ENCODE results near the gene HMGCS1. TPM values are rescaled to one million over a fixed set of nuclear protein-coding genes. Genes with fewer than 3 reads are reported as not detected.
"Not testable (repeated sequence)": the region's sequence is repeated elsewhere in the genome, so short reads cannot be mapped to it uniquely, and the experiment has no call there.

HMGCS1 gene
- total RNA-seq, 1 donor from 2014 or later, result 23.1 TPM

DNA sequence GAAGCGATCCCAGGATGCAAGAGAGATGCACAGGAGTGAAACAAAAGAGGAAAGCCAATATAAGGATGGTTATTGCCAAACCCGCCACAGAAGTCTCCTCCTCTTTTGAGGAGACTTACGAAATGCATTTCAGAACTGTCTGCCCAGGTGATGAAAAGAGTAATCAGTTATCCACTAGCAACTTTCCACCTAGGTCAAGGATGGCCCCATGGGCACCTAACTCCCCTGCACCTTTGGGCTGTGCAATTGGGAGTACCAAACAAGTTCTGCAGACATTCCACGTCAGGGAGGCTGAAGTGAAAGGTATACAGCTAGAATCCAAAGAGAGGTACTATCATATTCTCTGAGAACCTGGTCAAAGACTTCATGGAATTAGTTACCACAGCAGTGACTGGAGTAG lies 25.7 kb downstream of the HMGCS1 start:
- intact Hi-C loops (cut with DNase I), result no loop called here
- no peak for ATAC-seq
- DNase-seq (ENCODE audit: missing footprints), result no peak

DNA sequence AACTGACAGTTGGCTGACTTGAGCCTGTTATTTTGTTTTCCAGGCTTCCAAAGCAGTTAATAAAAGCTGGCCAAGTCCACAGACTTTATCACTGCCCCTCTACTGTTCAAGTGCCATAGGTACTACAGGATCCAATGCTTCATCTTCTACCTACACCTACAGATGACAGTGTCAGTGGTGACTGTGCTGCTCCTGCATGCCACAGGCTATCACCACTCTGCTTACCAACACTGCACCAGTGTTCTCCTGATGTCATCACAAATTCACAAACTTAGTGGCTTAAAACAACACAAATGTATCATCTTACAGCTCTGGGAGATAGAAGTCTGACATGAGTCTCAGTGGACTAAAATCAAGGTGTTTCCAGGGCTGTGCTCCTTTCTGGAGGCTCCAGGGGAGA lies 26.6 kb downstream of the HMGCS1 start:
- ATAC-seq, result no peak
- intact Hi-C loops (cut with DNase I), result no loop called here
- DNase-seq (ENCODE audit: missing footprints), result no peak

- ATAC-seq, result no peak
- no peak for DNase-seq (ENCODE audit: missing footprints)
- intact Hi-C loops (cut with DNase I), result no loop called here
These were observed 31.2 kb downstream of the HMGCS1 start for GRCh38 chr5:43281840-43282658.

GRCh38 chr5:43279548-43280274 lies 33.5 kb downstream of the HMGCS1 start:
- DNase-seq (ENCODE audit: missing footprints) (no peak), ATAC-seq (no peak)
- intact Hi-C loops (cut with DNase I), result no loop called here

DNA sequence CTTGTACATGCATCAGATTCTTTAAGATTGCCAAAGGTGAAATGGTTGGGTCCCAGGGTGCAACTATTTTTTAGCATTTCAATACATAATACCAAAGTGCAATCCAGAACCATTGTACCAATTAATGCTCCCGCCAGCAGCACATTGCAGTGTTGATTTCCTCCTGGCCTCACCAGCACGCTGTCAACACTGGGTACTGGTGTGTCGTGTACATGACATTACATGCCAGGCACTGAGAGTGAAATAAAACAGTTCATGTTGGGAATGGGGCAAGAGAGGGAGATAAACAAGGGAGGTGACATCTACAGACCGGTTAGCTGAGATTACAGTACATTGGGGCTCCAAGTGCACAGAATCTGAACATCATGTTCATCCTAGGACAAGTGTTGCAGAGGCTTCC lies 37.8 kb downstream of the HMGCS1 start:
- intact Hi-C loops (cut with DNase I), result no loop called here
- DNase-seq (ENCODE audit: missing footprints) (no peak), ATAC-seq (peak; percentile 97)

DNA sequence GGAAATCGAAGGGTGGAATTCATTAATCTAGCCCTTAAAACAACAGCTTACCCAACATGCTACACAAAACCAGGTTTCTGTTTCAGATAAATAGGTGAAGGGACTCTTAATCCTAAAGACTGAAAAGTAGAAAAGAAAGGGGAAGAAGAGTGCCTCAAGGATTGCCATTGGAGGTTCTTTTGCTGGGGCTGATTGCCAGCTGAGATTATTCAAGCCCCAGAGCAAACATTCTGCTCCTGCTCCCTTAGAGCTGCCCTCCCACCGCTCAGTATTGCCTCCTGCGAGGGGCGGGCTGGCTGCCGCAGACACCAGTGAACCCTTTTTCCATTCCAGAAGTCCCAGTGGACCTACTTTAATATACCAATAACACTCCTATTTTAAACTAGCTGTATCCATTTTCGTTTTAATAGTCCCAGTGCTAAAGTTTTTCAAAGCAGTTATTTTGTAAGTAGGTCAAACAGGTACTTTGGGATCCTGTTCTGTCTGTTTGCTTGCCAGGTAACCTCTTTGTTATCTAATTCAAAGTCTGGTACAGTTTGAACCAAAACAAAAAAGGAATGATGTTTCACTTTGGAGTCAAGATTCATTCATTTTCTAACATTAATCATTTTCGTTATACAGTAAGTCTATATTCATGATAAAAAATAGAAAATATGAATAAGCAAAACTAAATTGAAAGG lies 38.6 kb downstream of the HMGCS1 start:
- DNase-seq (ENCODE audit: missing footprints) (no peak), ATAC-seq (no peak)
- intact Hi-C loops (cut with DNase I), result no loop called here

- DNase-seq (ENCODE audit: missing footprints), result no peak
- ATAC-seq, result no peak
- intact Hi-C loops (cut with DNase I), result no loop called here
These were observed 39.7 kb downstream of the HMGCS1 start for GRCh38 chr5:43273552-43273951.

DNA sequence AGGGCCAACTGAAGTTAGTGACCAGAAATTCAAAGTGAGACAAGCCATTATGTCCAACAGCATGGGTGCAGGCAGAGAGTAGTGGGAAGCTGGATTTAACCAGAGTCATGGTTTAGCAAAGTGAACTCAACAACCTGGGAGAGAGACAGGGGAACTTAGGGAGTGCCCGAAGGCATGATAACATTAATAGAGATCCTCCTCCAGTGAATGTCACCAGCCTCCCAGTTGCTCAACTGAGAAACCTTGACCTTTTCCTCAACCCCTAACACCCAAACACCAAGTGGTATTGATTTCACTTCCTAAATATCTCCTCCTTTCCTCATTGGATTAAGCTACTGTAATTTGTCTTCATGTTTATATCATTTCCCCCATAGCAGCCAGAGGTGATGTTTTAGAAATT lies 42.6 kb downstream of the HMGCS1 start:
- intact Hi-C loops (cut with DNase I), result no loop called here
- no peak for DNase-seq (ENCODE audit: missing footprints)
- ATAC-seq, result no peak

- DNase-seq (ENCODE audit: missing footprints) (no peak), ATAC-seq (no peak)
- intact Hi-C loops (cut with DNase I), result no loop called here
These were observed 44.9 kb downstream of the HMGCS1 start for GRCh38 chr5:43268188-43268820.

- intact Hi-C loops (cut with DNase I); ATAC-seq; DNase-seq (ENCODE audit: missing footprints): not testable (repeated sequence)
These were observed 50.9 kb downstream of the HMGCS1 start for GRCh38 chr5:43262269-43262668.

DNA sequence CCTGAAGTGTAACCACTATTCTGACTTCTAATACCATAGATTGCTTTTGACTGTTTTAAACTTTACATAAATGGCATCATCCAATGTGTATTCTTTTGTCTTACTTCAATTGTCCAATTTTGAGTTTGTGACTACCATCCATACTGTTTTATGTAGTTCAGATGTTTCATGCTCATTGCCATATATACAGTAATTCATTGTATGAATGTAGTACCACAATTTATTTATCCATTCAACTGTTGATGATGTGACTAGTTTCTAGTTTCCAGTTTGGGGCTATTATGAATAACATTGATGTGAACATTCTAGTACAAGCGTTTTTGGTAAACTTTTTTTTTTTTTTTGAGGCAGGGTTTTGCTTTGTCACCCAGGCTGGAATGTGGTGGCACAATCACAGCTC lies 55.1 kb downstream of the HMGCS1 start:
- intact Hi-C loops (cut with DNase I), result no loop called here
- ATAC-seq, result no peak
- DNase-seq (ENCODE audit: missing footprints), result no peak

DNA sequence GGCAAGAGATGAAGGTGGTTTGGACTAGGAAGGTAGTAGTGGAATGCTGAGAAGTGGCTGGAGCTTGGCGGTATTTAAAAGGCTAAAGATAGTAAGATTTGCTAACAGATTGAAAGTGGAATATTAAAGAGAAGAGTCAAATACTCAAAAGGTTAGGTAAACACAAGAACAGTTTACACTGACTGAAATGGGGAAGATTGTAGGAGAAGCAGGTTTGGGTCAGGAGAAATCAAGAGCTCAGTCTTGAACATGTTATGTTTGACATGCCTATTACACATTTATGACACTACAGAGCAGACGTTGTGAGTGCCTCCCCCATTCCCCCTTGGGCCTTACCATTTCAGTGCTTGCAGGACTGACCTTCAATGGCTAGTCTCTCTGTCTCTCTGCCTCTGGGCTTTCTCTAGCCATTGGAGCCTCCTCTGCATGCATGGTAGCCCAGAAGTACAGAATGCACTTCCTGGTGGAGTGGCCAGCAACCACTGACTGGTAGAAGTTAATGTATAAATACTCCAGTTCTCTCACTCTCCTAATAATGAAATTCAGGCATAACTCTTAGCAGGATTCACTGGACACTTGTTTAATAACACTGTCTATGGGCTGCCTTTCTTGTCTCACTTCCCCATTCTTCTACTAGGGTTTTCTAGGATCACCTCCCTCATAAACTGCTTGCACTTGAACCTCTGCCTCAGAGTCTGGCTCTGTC lies 56.8 kb downstream of the HMGCS1 start:
- ATAC-seq (no peak), DNase-seq (ENCODE audit: missing footprints) (no peak)
- intact Hi-C loops (cut with DNase I), result no loop called here

DNA sequence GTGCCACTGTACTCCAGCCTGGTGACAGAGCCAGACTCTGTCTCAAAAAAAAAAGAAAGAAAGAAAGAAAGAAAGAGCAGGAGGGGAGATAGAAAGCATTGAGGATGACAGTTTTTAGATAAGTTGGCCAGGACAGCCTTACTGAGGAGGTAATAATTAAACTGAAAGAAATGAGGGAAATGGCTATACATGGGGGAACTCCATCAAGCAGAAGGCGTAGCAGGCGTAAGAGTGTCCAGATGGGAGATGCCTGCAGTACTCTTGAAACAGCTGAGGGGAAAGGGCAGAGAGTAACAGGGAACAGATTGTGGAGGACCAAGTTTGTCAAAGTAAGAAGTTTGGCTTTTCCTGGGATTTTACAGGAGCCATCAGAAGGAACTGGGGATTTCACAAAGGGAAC lies 57.5 kb downstream of the HMGCS1 start:
- intact Hi-C loops (cut with DNase I), result no loop called here
- ATAC-seq (no peak), DNase-seq (ENCODE audit: missing footprints) (no peak)

GRCh38 chr5:43251754-43252153 lies 61.5 kb downstream of the HMGCS1 start:
- ATAC-seq (no peak), DNase-seq (ENCODE audit: missing footprints) (no peak)
- intact Hi-C loops (cut with DNase I), result no loop called here

DNA sequence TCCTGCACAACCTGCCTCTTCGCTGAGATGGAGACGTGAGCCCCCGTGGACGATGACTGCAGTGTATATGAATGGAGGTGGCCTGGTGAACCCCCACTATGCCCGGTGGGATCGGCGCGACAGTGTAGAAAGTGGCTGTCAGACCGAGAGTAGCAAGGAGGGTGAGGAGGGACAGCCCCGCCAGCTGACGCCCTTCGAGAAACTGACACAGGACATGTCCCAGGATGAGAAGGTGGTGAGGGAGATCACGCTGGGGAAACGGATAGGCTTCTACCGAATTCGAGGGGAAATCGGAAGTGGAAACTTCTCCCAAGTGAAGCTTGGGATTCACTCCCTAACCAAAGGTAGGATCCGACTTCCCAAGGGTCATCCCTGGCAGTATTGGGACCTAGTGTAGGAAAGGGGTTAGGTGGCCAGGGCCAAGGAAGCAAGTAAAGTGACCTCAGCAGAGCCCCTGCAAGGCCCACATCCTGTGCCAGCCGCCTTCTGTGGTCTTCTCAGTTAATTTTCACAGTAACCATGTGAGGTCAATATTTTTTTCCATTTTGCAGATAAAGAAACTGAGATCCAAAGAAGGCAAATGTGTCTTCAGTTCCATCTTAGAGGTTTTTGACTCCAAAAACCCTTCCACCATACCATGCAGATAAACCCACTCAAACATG lies 67.4 kb downstream of the HMGCS1 start:
- ATAC-seq (no peak), DNase-seq (ENCODE audit: missing footprints) (no peak)
- intact Hi-C loops (cut with DNase I), result no loop called here

- intact Hi-C loops (cut with DNase I), result no loop called here
- no peak for ATAC-seq
These were observed 68.2 kb downstream of the HMGCS1 start for GRCh38 chr5:43244823-43245565.

DNA sequence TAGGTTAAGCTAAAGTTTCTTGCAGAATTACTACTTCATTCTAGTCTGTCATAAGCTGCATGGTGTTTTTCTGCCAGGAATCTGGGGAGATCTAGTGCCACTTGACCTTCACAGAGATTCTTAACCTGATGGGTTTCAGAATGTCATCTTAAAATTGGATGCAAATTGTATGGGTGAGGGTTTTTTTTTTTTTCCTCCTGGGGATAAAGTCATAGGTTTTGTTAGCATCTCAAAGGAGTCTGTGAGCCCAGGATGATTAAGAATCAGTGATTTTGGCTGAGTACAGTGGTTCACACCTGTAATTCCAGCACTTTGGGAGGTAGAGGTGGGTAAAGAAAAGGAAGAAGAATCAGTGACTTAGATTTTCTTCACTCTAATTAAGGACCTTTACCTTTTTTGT lies 69.9 kb downstream of the HMGCS1 start:
- no peak for ATAC-seq
- no peak for DNase-seq (ENCODE audit: missing footprints)
- intact Hi-C loops (cut with DNase I), result no loop called here

More at GRCh38 chr5:43244823-43245565, 68.2 kb downstream of the HMGCS1 start:
- no peak for DNase-seq (ENCODE audit: missing footprints)

DNA sequence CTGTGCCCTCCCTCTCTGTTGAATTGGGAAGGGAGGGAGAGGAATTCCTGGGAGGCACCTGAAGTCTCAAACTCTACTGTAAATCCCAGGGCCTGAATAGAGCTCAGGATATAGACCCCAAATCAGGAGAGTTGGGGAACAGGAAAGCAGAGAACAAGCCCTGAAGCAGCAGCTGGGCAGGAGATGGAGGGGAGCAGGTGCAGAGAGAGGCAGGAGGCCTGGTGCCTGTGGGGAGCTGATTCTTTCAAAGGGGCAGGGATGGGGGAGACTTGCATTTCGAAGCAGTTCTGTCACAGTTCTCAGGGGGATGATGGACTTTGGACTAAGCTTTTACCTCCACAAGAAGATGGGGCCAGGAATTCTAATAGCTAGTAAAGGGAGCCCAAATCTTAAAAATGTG lies 71.0 kb downstream of the HMGCS1 start:
- no peak for ATAC-seq
- intact Hi-C loops (cut with DNase I), result no loop called here
- no peak for DNase-seq (ENCODE audit: missing footprints)
